ENCODE results near the gene SLC10A1. TPM values are rescaled to one million over a fixed set of nuclear protein-coding genes. Genes with fewer than 3 reads are reported as not detected.

The SLC10A1 gene
- total RNA-seq, 2 experiments from 2014 or later: not detected

DNA sequence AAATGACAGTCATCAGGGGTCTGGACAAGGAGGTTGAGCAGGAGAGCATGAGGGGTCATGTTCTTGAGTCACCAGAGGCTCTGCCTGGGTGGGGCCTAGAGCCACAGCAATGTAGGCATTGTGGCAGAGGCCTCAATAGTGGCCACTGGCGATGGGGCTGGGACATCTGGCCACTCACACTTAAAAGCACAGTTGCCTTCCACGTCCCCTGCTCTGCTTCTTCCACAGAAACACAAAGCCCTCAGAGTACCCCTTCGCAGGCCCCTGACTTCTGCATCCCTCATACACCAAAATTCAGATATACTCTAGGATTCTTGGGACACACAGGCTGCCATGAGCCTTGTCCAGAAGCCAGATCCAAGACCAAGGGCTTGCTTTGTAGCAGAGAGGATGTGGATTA is 2.2 kb downstream of the SLC10A1 start:
- Histone ChIP-seq H3K4me1 (ENCODE audit: insufficient read depth, low read length, poor library complexity, severe bottlenecking) (no peaks in the 10 kb centered on the region), H3K9me2 (ENCODE audit: insufficient read depth, low read length) (no peaks in the 10 kb centered on the region), H3K36me3 (ENCODE audit: insufficient read depth, low read length) (no peaks in the 10 kb centered on the region), H3K27ac (ENCODE audit: low read depth, low read length, poor library complexity, severe bottlenecking) (no peak overlapping the region), H4K20me1 (ENCODE audit: insufficient read depth, low read length) (no peaks in the 10 kb centered on the region), H2AFZ (ENCODE audit: low read length) (no peak overlapping the region), H3K9me3 (ENCODE audit: low read length) (no peaks in the 10 kb centered on the region), H3K79me2 (ENCODE audit: insufficient read depth, low read depth, low read length) (no peaks in the 10 kb centered on the region), H3K4me2 (ENCODE audit: low read length) (no peak overlapping the region), H3K4me3 (ENCODE audit: low read depth, low read length, poor library complexity, severe bottlenecking) (no peak overlapping the region)
- ChIA-PET CTCF (ENCODE audit: unreplicated experiment) (no interaction called here), POLR2A (no interaction called here)
- TF ChIP-seq EZH2phosphoT487 (IDR thresholded peaks at IDR 0.05; ENCODE audit: borderline replicate concordance, low read depth, low read length): no peak
- TF ChIP-seq, protein P1, sequence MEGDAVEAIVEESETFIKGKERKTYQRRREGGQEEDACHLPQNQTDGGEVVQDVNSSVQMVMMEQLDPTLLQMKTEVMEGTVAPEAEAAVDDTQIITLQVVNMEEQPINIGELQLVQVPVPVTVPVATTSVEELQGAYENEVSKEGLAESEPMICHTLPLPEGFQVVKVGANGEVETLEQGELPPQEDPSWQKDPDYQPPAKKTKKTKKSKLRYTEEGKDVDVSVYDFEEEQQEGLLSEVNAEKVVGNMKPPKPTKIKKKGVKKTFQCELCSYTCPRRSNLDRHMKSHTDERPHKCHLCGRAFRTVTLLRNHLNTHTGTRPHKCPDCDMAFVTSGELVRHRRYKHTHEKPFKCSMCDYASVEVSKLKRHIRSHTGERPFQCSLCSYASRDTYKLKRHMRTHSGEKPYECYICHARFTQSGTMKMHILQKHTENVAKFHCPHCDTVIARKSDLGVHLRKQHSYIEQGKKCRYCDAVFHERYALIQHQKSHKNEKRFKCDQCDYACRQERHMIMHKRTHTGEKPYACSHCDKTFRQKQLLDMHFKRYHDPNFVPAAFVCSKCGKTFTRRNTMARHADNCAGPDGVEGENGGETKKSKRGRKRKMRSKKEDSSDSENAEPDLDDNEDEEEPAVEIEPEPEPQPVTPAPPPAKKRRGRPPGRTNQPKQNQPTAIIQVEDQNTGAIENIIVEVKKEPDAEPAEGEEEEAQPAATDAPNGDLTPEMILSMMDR (conservative IDR thresholded peaks at IDR 0.05; ENCODE audit: low read length): no peak
- DNase-seq (ENCODE audit: low spot score): no peak
- BruUV-seq (replicated peaks): no TSS peak
- intact Hi-C loops (cut with micrococcal nuclease; ENCODE audit: unreplicated experiment): no loop called here

DNA sequence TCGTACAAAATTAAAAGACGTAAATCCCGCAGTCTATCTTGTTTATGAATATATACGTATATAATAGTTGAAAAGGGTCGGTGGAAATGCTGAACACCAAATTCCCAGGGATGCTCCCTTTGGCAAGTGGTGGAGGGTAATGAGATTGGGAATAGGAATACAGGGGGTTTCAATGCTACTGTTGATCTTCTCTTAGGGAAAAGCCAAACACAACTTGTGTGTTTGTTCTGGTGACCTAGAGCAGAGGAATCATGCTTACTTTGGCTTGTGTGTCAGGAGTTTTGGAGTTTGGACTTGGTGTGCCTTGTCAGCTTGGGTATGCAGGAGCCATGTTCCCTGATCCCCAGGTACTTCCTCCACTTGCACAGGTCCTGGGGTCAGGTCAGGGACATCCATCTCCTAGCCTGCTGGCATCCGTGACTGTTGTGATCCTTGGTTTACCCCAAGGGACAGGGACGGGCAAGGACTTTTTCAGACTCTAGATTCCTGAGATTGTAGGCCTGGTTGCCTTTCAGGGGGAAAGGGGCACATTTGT is 4.1 kb downstream of the SLC10A1 start:
- no peak for TF ChIP-seq EZH2phosphoT487 (IDR thresholded peaks at IDR 0.05; ENCODE audit: borderline replicate concordance, low read depth, low read length)
- TF ChIP-seq, protein P1 (conservative IDR thresholded peaks at IDR 0.05; ENCODE audit: low read length): no peak
- Histone ChIP-seq H3K4me2 (ENCODE audit: low read length) (no peak overlapping the region), H3K4me1 (ENCODE audit: insufficient read depth, low read length, poor library complexity, severe bottlenecking) (no peaks in the 10 kb centered on the region), H3K27ac (ENCODE audit: low read depth, low read length, poor library complexity, severe bottlenecking) (no peak overlapping the region), H4K20me1 (ENCODE audit: insufficient read depth, low read length) (no peaks in the 10 kb centered on the region), H3K9me2 (ENCODE audit: insufficient read depth, low read length) (no peaks in the 10 kb centered on the region), H2AFZ (ENCODE audit: low read length) (no peak overlapping the region), H3K4me3 (ENCODE audit: low read depth, low read length, poor library complexity, severe bottlenecking) (no peak overlapping the region), H3K79me2 (ENCODE audit: insufficient read depth, low read depth, low read length) (no peaks in the 10 kb centered on the region), H3K36me3 (ENCODE audit: insufficient read depth, low read length) (no peaks in the 10 kb centered on the region), H3K9me3 (ENCODE audit: low read length) (no peaks in the 10 kb centered on the region)
- intact Hi-C loops (cut with micrococcal nuclease; ENCODE audit: unreplicated experiment): no loop called here
- ChIA-PET POLR2A (interaction anchor here (0.6 kb wide), 1 partner anchor 254 kb away, joined by 4 read pairs; no protein-coding TSS in a partner anchor), CTCF (ENCODE audit: unreplicated experiment) (no interaction called here)
- no peak for DNase-seq (ENCODE audit: low spot score)
- BruUV-seq (replicated peaks): no TSS peak

DNA sequence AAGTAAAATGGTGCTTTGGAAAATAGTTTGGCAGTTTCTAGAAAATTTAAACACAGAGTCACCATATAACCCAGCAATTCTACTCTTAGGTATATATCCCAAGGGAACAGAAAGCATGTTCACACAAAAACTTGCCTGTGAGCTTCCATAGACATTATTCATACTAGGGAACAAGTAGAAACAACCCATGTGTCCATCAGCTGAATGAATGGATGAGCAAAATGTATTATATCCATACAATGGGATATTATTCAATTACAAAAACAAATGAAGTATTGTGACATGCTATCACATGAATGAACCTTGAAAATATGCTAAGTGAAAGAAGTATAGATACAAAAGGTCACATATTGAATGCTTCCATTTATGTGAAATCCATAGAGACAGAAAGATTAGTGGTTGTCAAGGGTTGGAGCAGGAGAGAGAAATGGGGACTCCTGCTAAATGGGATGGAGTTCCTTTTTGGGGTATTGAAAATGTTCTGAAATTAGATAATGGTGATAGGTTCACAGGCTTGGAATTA is 7.9 kb downstream of the SLC10A1 start:
- H2AFZ ChIP-seq (ENCODE audit: low read length): no peak overlapping the region
- ChIA-PET CTCF (ENCODE audit: unreplicated experiment) (no interaction called here), POLR2A (interaction anchor here (0.7 kb wide), 1 partner anchor 10 kb away, joined by 9 read pairs; no protein-coding TSS in a partner anchor)
- H3K4me1 ChIP-seq (ENCODE audit: insufficient read depth, low read length, poor library complexity, severe bottlenecking): no peaks in the 10 kb centered on the region
- intact Hi-C loops (cut with micrococcal nuclease; ENCODE audit: unreplicated experiment): no loop called here
- H3K4me2 ChIP-seq (ENCODE audit: low read length): no peak overlapping the region
- TF ChIP-seq, protein P1 (conservative IDR thresholded peaks at IDR 0.05; ENCODE audit: low read length): no peak
- no peak for TF ChIP-seq EZH2phosphoT487 (IDR thresholded peaks at IDR 0.05; ENCODE audit: borderline replicate concordance, low read depth, low read length)
- BruUV-seq (replicated peaks): no TSS peak
- H3K9me3 ChIP-seq (ENCODE audit: low read length): no peaks in the 10 kb centered on the region
- no peaks in the 10 kb centered on the region for H4K20me1 ChIP-seq (ENCODE audit: insufficient read depth, low read length)
- H3K27ac ChIP-seq (ENCODE audit: low read depth, low read length, poor library complexity, severe bottlenecking): no peak overlapping the region
- no peaks in the 10 kb centered on the region for H3K79me2 ChIP-seq (ENCODE audit: insufficient read depth, low read depth, low read length)
- DNase-seq (ENCODE audit: low spot score): no peak
- no peaks in the 10 kb centered on the region for H3K36me3 ChIP-seq (ENCODE audit: insufficient read depth, low read length)
- no peak overlapping the region for H3K4me3 ChIP-seq (ENCODE audit: low read depth, low read length, poor library complexity, severe bottlenecking)
- H3K9me2 ChIP-seq (ENCODE audit: insufficient read depth, low read length): no peaks in the 10 kb centered on the region

Measured in OCI-LY7 (cell line).